Naive thymus-derived CD4-positive, alpha-beta T cell (primary cell): ENCODE measurements around the gene LAGE3. TPM values are rescaled to one million over a fixed set of nuclear protein-coding genes. Genes with fewer than 3 reads are reported as not detected.

Experiments used
- ATAC-seq: fragments of 150-1000 bp; cut with Tn5 transposase; 2 replicates; pipeline ENCODE4 v1.10.0; 2021; ENCODE audit warnings: mild to moderate bottlenecking, moderate library complexity
- CTCF ChIA-PET: fragments of 350-600 bp; sonication (Branson Sonifier 250); formaldehyde crosslinking; loops from one replicate; lab custom pipeline; 2021; ENCODE audit warnings: antibody characterized with exemption; lab: Charles Lee
- POLR2A ChIA-PET: fragments of 350-600 bp; sonication (Branson Sonifier 250); formaldehyde crosslinking; loops from one replicate; lab custom pipeline; 2021; ENCODE audit warnings: antibody characterized with exemption, inconsistent platforms; lab: Charles Lee
- DNase-seq, 9 donors: peaks; one replicate each; pipeline versions ENCODE4 v3.0.0 to v3.0.0-alpha.2; 2020 to 2022; ENCODE audit warnings: mixed read lengths in 1 of 9
- H3K27ac ChIP-seq: one replicate; pipeline ENCODE4 v1.7.0; 2013; ENCODE audit warnings: mild to moderate bottlenecking, low read depth, low read length, moderate library complexity
- H3K27me3 ChIP-seq, 2 donors: one replicate each; pipeline ENCODE4 v1.7.0; 2013; ENCODE audit warnings: low read length in 2 of 2, mild to moderate bottlenecking in 2 of 2, moderate library complexity in 2 of 2; ENCODE audit not compliant: control insufficient read depth in 2 of 2, insufficient read depth in 2 of 2
- H3K36me3 ChIP-seq, 3 experiments: 1 replicate in 2 of 3; 2 replicates in 1 of 3; pipeline ENCODE4 v1.7.0; 2013; ENCODE audit warnings: low read length in 3 of 3, mild to moderate bottlenecking in 3 of 3, moderate library complexity in 1 of 3; ENCODE audit not compliant: insufficient read depth in 3 of 3, control insufficient read depth in 2 of 3
- H3K4me1 ChIP-seq, 2 donors: one replicate each; pipeline ENCODE4 v1.7.0; 2013; ENCODE audit warnings: low read length in 2 of 2, mild to moderate bottlenecking in 2 of 2, moderate library complexity in 1 of 2; ENCODE audit not compliant: control insufficient read depth in 2 of 2, insufficient read depth in 2 of 2
- H3K4me3 ChIP-seq: 2 replicates; pipeline ENCODE4 v1.7.0; 2013; ENCODE audit warnings: mild to moderate bottlenecking, low read length
- H3K9me3 ChIP-seq, 3 experiments: 1 replicate in 2 of 3; 2 replicates in 1 of 3; pipeline ENCODE4 v1.7.0; 2013; ENCODE audit warnings: low read length in 3 of 3; ENCODE audit not compliant: control insufficient read depth in 2 of 3
- H3K27ac Mint-ChIP-seq, 9 donors: one replicate each; pipeline ENCODE4 v1.8.0; 2020 to 2022; ENCODE audit warnings: mixed read lengths in 9 of 9, mild to moderate bottlenecking in 8 of 9, moderate library complexity in 5 of 9, inconsistent platforms in 2 of 9
- H3K27me3 Mint-ChIP-seq, 5 donors: one replicate each; pipeline ENCODE4 v1.8.0; 2021 to 2022; ENCODE audit warnings: mixed read lengths in 5 of 5, mild to moderate bottlenecking in 1 of 5
- H3K36me3 Mint-ChIP-seq, 5 donors: one replicate each; pipeline ENCODE4 v1.8.0; 2020 to 2022; ENCODE audit warnings: mixed read lengths in 5 of 5, mild to moderate bottlenecking in 3 of 5, inconsistent platforms in 1 of 5
- H3K4me1 Mint-ChIP-seq, 7 donors: one replicate each; pipeline ENCODE4 v1.8.0; 2020 to 2022; ENCODE audit warnings: mixed read lengths in 7 of 7, mild to moderate bottlenecking in 3 of 7, inconsistent platforms in 1 of 7
- H3K4me3 Mint-ChIP-seq, 10 donors: one replicate each; pipeline ENCODE4 v1.8.0; 2020 to 2022; ENCODE audit warnings: mild to moderate bottlenecking in 10 of 10, mixed read lengths in 10 of 10, moderate library complexity in 6 of 10, inconsistent platforms in 2 of 10
- H3K9me3 Mint-ChIP-seq, 11 donors: one replicate each; pipeline ENCODE4 v1.8.0; 2020 to 2022; ENCODE audit warnings: mixed read lengths in 11 of 11, mild to moderate bottlenecking in 4 of 11, inconsistent platforms in 1 of 11, moderate library complexity in 1 of 11
- intact Hi-C, 2 donors: fragments of 100-400 bp; cut with micrococcal nuclease; formaldehyde crosslinking; loops; one replicate each; pipeline ENCODE4 v1.15.1; 2023
- polyA plus RNA-seq, 2 donors: library from polyadenylated mRNA; unstranded; fragments of 300-500 nt; fragmentation: Illumina TruSeq; gene quantifications; one replicate each; pipeline ENCODE4 v1.2.3, GENCODE V29; 2021
- total RNA-seq, 6 experiments: library from RNA in 5 of 6; stranded (reverse) in 5 of 6; gene quantifications; 1 replicate in 5 of 6; 2 replicates in 1 of 6; pipeline ENCODE4 v1.2.3 and lab custom pipeline; 2021 to 2026

Gene LAGE3
- total and polyA plus RNA-seq, 7 experiments from 2014 or later: 11.6 to 85.1 (median 21.2) TPM

DNA sequence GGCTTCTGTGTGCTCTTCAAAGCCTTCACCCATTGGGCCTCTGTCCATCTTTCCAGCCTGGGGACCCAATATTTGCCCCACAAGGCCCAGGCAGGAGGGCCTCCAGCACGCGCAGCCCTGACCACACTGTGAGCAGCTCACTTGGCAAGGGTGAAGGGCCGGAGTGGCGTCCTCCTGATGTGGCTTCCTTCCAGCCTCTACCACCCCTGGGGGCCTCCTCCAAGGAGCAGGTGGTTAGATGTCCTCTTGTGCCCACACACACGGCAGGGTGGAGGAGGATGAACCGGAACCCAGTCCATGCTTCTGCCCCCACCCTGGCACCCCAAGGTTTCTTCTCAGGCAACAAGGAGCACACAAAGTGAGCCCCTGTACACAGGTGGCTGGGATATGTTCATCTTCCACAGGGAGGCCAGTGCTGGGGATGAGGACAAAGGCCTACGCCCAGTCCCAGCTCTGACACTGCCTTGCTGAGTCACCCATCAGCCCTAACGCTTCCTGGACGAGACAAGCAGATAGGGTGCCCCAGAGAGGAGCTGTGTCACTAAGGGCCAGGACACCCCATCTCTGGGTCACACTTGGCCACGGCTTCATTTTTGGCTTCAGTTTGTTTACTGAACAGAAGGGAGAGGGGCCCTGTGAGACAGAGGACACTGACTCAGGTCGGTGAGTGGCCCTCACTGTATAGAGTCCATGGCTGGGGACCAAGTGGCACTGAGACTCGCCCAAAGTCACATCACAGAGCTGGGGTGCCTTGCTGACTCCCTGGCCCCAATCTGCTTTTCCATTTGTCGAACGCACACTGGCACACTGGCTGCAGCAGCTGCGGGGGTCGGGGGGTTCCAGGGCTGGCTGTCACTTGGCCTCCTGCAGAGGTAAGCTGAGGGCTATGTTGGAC lies 5.4 kb upstream of the LAGE3 start:
- peaks cover 0 to 12% of the 10 kb centered on the region in 2 donors for H3K4me1 ChIP-seq
- Mint-ChIP-seq H3K27me3 (no peaks in the 10 kb centered on the region), H3K9me3 (no peaks in the 10 kb centered on the region), H3K27ac (peak overlapping the region in 3 of 9 donors; percentile 14 to 51 (median 45)), H3K4me1 (peaks cover 5 to 36% (median 14%) of the 10 kb centered on the region in 7 donors), H3K4me3 (peak overlapping the region in 8 of 10 donors; percentile 12 to 88 (median 52)), H3K36me3 (peaks cover 0 to 4% (median 0%) of the 10 kb centered on the region in 5 donors)
- no peaks in the 10 kb centered on the region for H3K27me3 ChIP-seq
- DNase-seq (no peak), ATAC-seq (peak; percentile 60)
- intact Hi-C loops: no loop called here
- POLR2A ChIA-PET: interaction anchor here (0.6 to 7.0 kb wide), 9 partner anchors 8 to 87 kb away, joined by 3 to 69 read pairs (median 4); partner anchors contain the start of genes ATP6AP1, FAM3A, IKBKG and RPL10
- H3K36me3 ChIP-seq: peaks cover 0 to 6% (median 4%) of the 10 kb centered on the region in 3 experiments
- CTCF ChIA-PET: no interaction called here
- H3K27ac ChIP-seq: peak overlapping the region; percentile 66
- no peak overlapping the region for H3K4me3 ChIP-seq
- no peaks in the 10 kb centered on the region for H3K9me3 ChIP-seq

DNA sequence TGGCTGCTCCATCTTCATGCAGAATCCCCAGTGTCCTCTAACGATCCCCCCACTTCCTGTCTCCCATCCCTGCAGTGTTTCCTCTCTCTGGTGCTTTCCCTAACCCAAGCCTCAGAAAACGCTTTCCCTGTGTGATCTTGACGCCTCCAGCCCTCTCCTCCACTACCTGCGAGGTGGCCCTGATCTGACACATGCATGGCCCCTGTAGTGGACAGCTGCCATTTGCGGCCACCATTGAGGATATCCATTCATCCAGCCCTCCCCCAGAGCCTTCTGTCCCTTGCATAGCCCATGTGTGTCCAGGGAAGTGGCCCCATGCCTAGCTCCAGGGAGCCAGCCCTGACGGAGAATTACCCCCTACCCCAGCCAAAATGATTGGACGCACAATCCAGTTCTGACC lies 4.2 kb upstream of the LAGE3 start:
- no peak overlapping the region for H3K4me3 Mint-ChIP-seq
- no peak overlapping the region for H3K27ac ChIP-seq
- H3K36me3 Mint-ChIP-seq: peaks cover 0 to 4% (median 0%) of the 10 kb centered on the region in 5 donors
- H3K4me3 ChIP-seq: no peak overlapping the region
- H3K4me1 ChIP-seq: peaks cover 0 to 15% of the 10 kb centered on the region in 2 donors
- POLR2A ChIA-PET: interaction anchor here (1.3 to 2.0 kb wide), 2 partner anchors 34 to 53 kb away, joined by 4 to 8 read pairs; partner anchors contain the start of gene ATP6AP1
- H3K9me3 Mint-ChIP-seq: no peaks in the 10 kb centered on the region
- H3K4me1 Mint-ChIP-seq: peaks cover 5 to 32% (median 13%) of the 10 kb centered on the region in 7 donors
- intact Hi-C loops: no loop called here
- peaks cover 0 to 6% (median 4%) of the 10 kb centered on the region in 3 experiments for H3K36me3 ChIP-seq
- no peaks in the 10 kb centered on the region for H3K27me3 ChIP-seq
- no peaks in the 10 kb centered on the region for H3K9me3 ChIP-seq
- CTCF ChIA-PET: interaction anchor here (0.6 to 0.7 kb wide), 2 partner anchors 135 to 287 kb away, joined by 3 read pairs; no protein-coding TSS in a partner anchor
- no peak overlapping the region for H3K27ac Mint-ChIP-seq
- no peak for DNase-seq
- ATAC-seq: no peak
- no peaks in the 10 kb centered on the region for H3K27me3 Mint-ChIP-seq

DNA sequence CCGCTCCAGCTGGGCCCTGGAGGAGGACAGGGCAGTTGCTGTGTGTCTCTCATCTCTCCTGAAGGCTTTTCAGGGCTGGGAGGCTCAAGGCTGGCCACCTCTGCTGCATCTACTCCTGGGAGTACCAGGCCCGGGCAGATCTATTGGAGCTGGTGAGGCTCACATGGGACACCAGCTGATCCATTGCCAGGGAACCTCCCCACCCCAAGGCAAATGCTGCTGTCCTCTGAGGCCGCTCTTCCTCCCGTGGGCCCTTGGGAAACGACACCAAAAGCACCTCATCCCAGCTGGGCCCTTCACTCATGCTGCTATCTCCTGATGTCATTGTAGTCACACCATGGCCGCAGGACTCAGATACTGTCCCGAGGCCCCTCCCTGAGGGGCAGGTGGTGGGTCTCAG lies 3.7 kb upstream of the LAGE3 start:
- no peak for DNase-seq
- no peaks in the 10 kb centered on the region for H3K9me3 ChIP-seq
- H3K4me3 ChIP-seq: no peak overlapping the region
- no peak overlapping the region for H3K27ac ChIP-seq
- no peak for ATAC-seq
- no peaks in the 10 kb centered on the region for H3K9me3 Mint-ChIP-seq
- H3K4me1 ChIP-seq: peaks cover 4 to 15% of the 10 kb centered on the region in 2 donors
- H3K27me3 ChIP-seq: no peaks in the 10 kb centered on the region
- intact Hi-C loops: no loop called here
- peak overlapping the region in 1 of 9 donors; percentile 3 for H3K27ac Mint-ChIP-seq
- ChIA-PET POLR2A (interaction anchor here (1.3 kb wide), 1 partner anchor 34 kb away, joined by 4 read pairs; no protein-coding TSS in a partner anchor), CTCF (no interaction called here)
- H3K4me1 Mint-ChIP-seq: peaks cover 5 to 32% (median 13%) of the 10 kb centered on the region in 7 donors
- H3K27me3 Mint-ChIP-seq: no peaks in the 10 kb centered on the region
- H3K4me3 Mint-ChIP-seq: no peak overlapping the region
- H3K36me3 ChIP-seq: peaks cover 0 to 6% (median 4%) of the 10 kb centered on the region in 3 experiments
- peaks cover 0 to 4% (median 0%) of the 10 kb centered on the region in 5 donors for H3K36me3 Mint-ChIP-seq

DNA sequence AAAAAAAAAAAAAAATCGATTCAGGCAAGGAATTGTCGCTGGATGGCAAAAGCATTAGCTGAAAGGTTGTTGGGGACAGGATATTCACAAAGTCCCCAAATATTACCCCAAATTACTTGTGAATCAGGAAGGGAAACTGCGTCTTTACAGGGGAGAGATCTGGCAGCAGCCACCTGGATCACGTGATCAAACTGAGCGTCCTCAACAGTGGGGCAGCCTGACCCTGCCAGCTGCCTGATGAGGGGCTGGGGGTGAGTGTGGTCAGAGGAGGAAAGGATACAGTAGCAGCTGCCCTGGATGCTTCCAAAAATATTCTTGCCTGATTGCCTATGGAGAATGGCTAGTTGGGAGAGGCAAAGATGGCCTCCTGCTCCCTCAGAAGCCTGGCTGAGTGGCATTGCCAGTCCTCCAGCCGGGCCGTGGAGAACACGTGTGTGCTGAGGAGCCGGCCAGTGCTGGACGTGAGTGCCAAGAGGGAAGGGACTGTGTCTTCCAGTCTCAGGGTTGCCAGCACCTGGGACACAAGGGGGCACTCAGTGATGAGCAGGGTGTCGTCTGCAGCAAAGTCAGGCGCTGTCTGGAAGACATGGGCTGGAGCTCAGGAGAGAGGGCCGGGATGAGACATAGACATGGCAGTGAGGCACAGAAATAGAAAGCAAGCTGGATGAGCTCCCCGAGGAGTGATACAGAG lies 3.0 kb upstream of the LAGE3 start:
- Histone ChIP-seq H3K27ac (no peak overlapping the region), H3K4me3 (no peak overlapping the region), H3K4me1 (peaks cover 12 to 15% of the 10 kb centered on the region in 2 donors), H3K36me3 (peaks cover 0 to 6% (median 4%) of the 10 kb centered on the region in 3 experiments), H3K9me3 (no peaks in the 10 kb centered on the region), H3K27me3 (no peaks in the 10 kb centered on the region)
- no peaks in the 10 kb centered on the region for H3K9me3 Mint-ChIP-seq
- no peaks in the 10 kb centered on the region for H3K27me3 Mint-ChIP-seq
- intact Hi-C loops: no loop called here
- H3K4me1 Mint-ChIP-seq: peaks cover 5 to 37% (median 18%) of the 10 kb centered on the region in 7 donors
- ChIA-PET POLR2A (no interaction called here), CTCF (interaction anchor here (0.6 kb wide), 1 partner anchor 193 kb away, joined by 5 read pairs; no protein-coding TSS in a partner anchor)
- DNase-seq (no peak), ATAC-seq (no peak)
- H3K4me3 Mint-ChIP-seq: no peak overlapping the region
- peaks cover 0 to 4% (median 0%) of the 10 kb centered on the region in 5 donors for H3K36me3 Mint-ChIP-seq
- peak overlapping the region in 4 of 9 donors; percentile 9 to 76 (median 46) for H3K27ac Mint-ChIP-seq

DNA sequence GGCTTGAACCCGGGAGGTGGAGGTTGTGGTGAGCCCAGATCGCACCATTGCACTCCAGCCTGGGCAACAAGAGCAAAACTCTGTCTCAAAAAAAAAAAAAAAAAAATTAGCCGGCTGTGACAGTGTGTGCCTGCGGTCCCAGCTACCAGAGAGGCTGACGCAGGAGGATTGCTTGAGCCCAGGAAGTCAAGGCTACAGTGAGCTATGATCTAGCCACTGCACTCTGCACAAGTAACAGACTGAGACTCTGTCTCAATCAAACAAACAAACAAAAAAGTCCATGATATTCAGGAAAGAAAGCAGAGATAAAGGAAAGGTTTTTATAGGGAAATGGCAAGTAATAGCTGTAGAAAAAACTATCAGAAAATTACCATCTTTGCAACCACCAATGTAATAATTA lies 2.1 kb upstream of the LAGE3 start:
- H3K27me3 ChIP-seq: no peaks in the 10 kb centered on the region
- H3K4me1 ChIP-seq: peaks cover 14 to 15% of the 10 kb centered on the region in 2 donors
- intact Hi-C loops: no loop called here
- no peaks in the 10 kb centered on the region for H3K9me3 Mint-ChIP-seq
- POLR2A ChIA-PET: no interaction called here
- no peaks in the 10 kb centered on the region for H3K9me3 ChIP-seq
- DNase-seq (no peak), ATAC-seq (no peak)
- no peaks in the 10 kb centered on the region for H3K27me3 Mint-ChIP-seq
- H3K4me3 ChIP-seq: no peak overlapping the region
- no peak overlapping the region for H3K4me3 Mint-ChIP-seq
- H3K36me3 Mint-ChIP-seq: peaks cover 0 to 2% (median 0%) of the 10 kb centered on the region in 5 donors
- peak overlapping the region in 1 of 9 donors; percentile 66 for H3K27ac Mint-ChIP-seq
- peaks cover 0 to 6% (median 4%) of the 10 kb centered on the region in 3 experiments for H3K36me3 ChIP-seq
- CTCF ChIA-PET: interaction anchor here (0.7 kb wide), 1 partner anchor 110 kb away, joined by 3 read pairs; no protein-coding TSS in a partner anchor
- peaks cover 12 to 45% (median 26%) of the 10 kb centered on the region in 7 donors for H3K4me1 Mint-ChIP-seq
- H3K27ac ChIP-seq: no peak overlapping the region
